NCI-H524 treated with DMSO at 0.1 percent for 48 hours (cell line): ENCODE data around the gene ERI3.

Experiments
- DNase-seq: peaks from one replicate; lab custom pipeline; 2025; lab: John Stamatoyannopoulos, UW

Gene ERI3

GRCh38 chr1:44283524-44284173 lies 71.4 kb downstream of the ERI3 start:
- no peak for DNase-seq

- DNase-seq: no peak
Observed at GRCh38 chr1:44282704-44283426, 72.2 kb downstream of the ERI3 start.

GRCh38 chr1:44281962-44282703 lies 72.9 kb downstream of the ERI3 start:
- no peak for DNase-seq

GRCh38 chr1:44276901-44277300 lies 78.2 kb downstream of the ERI3 start:
- no peak for DNase-seq

- DNase-seq: no peak
Observed at GRCh38 chr1:44275991-44276405, 79.1 kb downstream of the ERI3 start.

GRCh38 chr1:44275296-44275962 lies 79.6 kb downstream of the ERI3 start:
- no peak for DNase-seq

GRCh38 chr1:44273560-44274350 lies 81.3 kb downstream of the ERI3 start:
- DNase-seq: no peak

GRCh38 chr1:44272992-44273391 lies 82.1 kb downstream of the ERI3 start:
- no peak for DNase-seq

- DNase-seq: no peak
Observed at GRCh38 chr1:44271646-44272045, 83.4 kb downstream of the ERI3 start.

GRCh38 chr1:44270686-44271628 lies 84.1 kb downstream of the ERI3 start:
- no peak for DNase-seq

- DNase-seq: no peak
Observed at GRCh38 chr1:44268054-44268453, 87.0 kb downstream of the ERI3 start.

GRCh38 chr1:44267438-44267837 lies 87.6 kb downstream of the ERI3 start:
- no peak for DNase-seq

- DNase-seq: no peak
Observed at GRCh38 chr1:44266400-44267344, 88.4 kb downstream of the ERI3 start.

- DNase-seq: no peak
Observed at GRCh38 chr1:44265656-44266358, 89.2 kb downstream of the ERI3 start.

GRCh38 chr1:44264451-44264771 lies 90.6 kb downstream of the ERI3 start:
- no peak for DNase-seq

GRCh38 chr1:44263568-44264450 lies 91.2 kb downstream of the ERI3 start:
- DNase-seq: no peak

- DNase-seq: no peak
Observed at GRCh38 chr1:44262816-44263567, 92.1 kb downstream of the ERI3 start.
